Measurements from ENCODE around the gene OSBPL9. TPM values are rescaled to one million over a fixed set of nuclear protein-coding genes. Genes with fewer than 3 reads are reported as not detected.

The OSBPL9 gene
- total RNA-seq, 1 experiment from 2014 or later, result 52.6 TPM

- POLR2A ChIA-PET, result no interaction called here
- H3K4me1 ChIP-seq (ENCODE audit: control insufficient read depth in 1 of 2, insufficient read depth in 2 of 2, low read length in 2 of 2), result no peaks in the 10 kb centered on the region
- no peaks in the 10 kb centered on the region; the same call in 1 of the 2 replicates for H3K79me2 ChIP-seq (ENCODE audit: insufficient read depth, low read length)
- no TSS peak for BruUV-seq (replicated peaks)
- no peaks in the 10 kb centered on the region for H3K27me3 ChIP-seq (ENCODE audit: insufficient read depth, low read length)
- H3K4me3 ChIP-seq (replicated peaks in 1 of 2; ENCODE audit: low read depth in 1 of 2, low read length in 2 of 2), result no peak overlapping the region
- DNase-seq (ENCODE audit: low read depth, low spot score), result no peak
- CTCF ChIA-PET, result interaction anchor here (1.4 kb wide), 1 partner anchor 15 kb away, joined by 5 read pairs; no protein-coding TSS in a partner anchor
- no peak overlapping the region for H3K27ac ChIP-seq (ENCODE audit: low read depth, low read length)
- H3K4me2 ChIP-seq (ENCODE audit: low read length), result no peak overlapping the region
- H2AFZ ChIP-seq (ENCODE audit: low read depth, low read length, poor library complexity, severe bottlenecking), result no peak overlapping the region
- peaks cover 0 to 8% of the 10 kb centered on the region in 2 experiments; a peak in 2 of 4 replicates for H3K36me3 ChIP-seq (ENCODE audit: control insufficient read depth in 1 of 2, insufficient read depth in 2 of 2, low read length in 2 of 2)
- no peaks in the 10 kb centered on the region for H4K20me1 ChIP-seq (ENCODE audit: insufficient read depth)
- RAD21 ChIA-PET (ENCODE audit: low non-redundant PET in 1 of 2, low total read pairs in 2 of 2, uncharacterized antibody in 2 of 2, unreplicated experiment in 2 of 2), result no interaction called here
- TF ChIP-seq SP1 (IDR thresholded peaks at IDR 0.05; ENCODE audit: low read depth), result no peak
- H3K9me2 ChIP-seq (ENCODE audit: insufficient read depth), result no peaks in the 10 kb centered on the region
- H3K9ac ChIP-seq (ENCODE audit: low read length), result no peak overlapping the region
- ATAC-seq, result no peak
- no peaks in the 10 kb centered on the region for H3K9me3 ChIP-seq (ENCODE audit: control insufficient read depth in 1 of 2, insufficient read depth in 1 of 2, low read depth in 1 of 2, low read length in 2 of 2)
- intact Hi-C loops (cut with micrococcal nuclease), result no loop called here
Measured at GRCh38 chr1:51753969-51754368, 137.1 kb downstream of the OSBPL9 start.

GRCh38 chr1:51754666-51755065 is 137.8 kb downstream of the OSBPL9 start:
- Histone ChIP-seq H3K4me3 (replicated peaks in 1 of 2; ENCODE audit: low read depth in 1 of 2, low read length in 2 of 2) (no peak overlapping the region), H3K27ac (ENCODE audit: low read depth, low read length) (no peak overlapping the region), H3K4me1 (ENCODE audit: control insufficient read depth in 1 of 2, insufficient read depth in 2 of 2, low read length in 2 of 2) (no peaks in the 10 kb centered on the region), H3K27me3 (ENCODE audit: insufficient read depth, low read length) (no peaks in the 10 kb centered on the region), H3K36me3 (ENCODE audit: control insufficient read depth in 1 of 2, insufficient read depth in 2 of 2, low read length in 2 of 2) (peaks cover 0 to 8% of the 10 kb centered on the region in 2 experiments; a peak in 2 of 4 replicates), H3K9ac (ENCODE audit: low read length) (no peak overlapping the region), H3K9me3 (ENCODE audit: control insufficient read depth in 1 of 2, insufficient read depth in 1 of 2, low read depth in 1 of 2, low read length in 2 of 2) (no peaks in the 10 kb centered on the region), H3K4me2 (ENCODE audit: low read length) (no peak overlapping the region), H3K9me2 (ENCODE audit: insufficient read depth) (no peaks in the 10 kb centered on the region), H3K79me2 (ENCODE audit: insufficient read depth, low read length) (no peaks in the 10 kb centered on the region; the same call in 1 of the 2 replicates), H4K20me1 (ENCODE audit: insufficient read depth) (no peaks in the 10 kb centered on the region), H2AFZ (ENCODE audit: low read depth, low read length, poor library complexity, severe bottlenecking) (no peak overlapping the region)
- BruUV-seq (replicated peaks), result no TSS peak
- ATAC-seq (no peak), DNase-seq (ENCODE audit: low read depth, low spot score) (no peak)
- CTCF ChIA-PET, result no interaction called here
- intact Hi-C loops (cut with micrococcal nuclease), result no loop called here
- POLR2A ChIA-PET, result no interaction called here
- RAD21 ChIA-PET (ENCODE audit: low non-redundant PET in 1 of 2, low total read pairs in 2 of 2, uncharacterized antibody in 2 of 2, unreplicated experiment in 2 of 2), result no interaction called here
- no peak for TF ChIP-seq CBX3 (IDR thresholded peaks at IDR 0.05; ENCODE audit: low read depth)
- no peak for TF ChIP-seq REST (IDR thresholded peaks at IDR 0.05; ENCODE audit: low read depth)
- no peak for TF ChIP-seq SRF (IDR thresholded peaks at IDR 0.05; ENCODE audit: low read depth)
- TF ChIP-seq ATF3 (IDR thresholded peaks at IDR 0.05), result no peak
- TF ChIP-seq FOSL1 (IDR thresholded peaks at IDR 0.05; ENCODE audit: low read depth), result no peak
- TF ChIP-seq TCF7L2 (IDR thresholded peaks at IDR 0.05; ENCODE audit: borderline replicate concordance, extremely low read depth, insufficient read depth, insufficient read length), result no peak
- no peak for TF ChIP-seq ELF1 (IDR thresholded peaks at IDR 0.05; ENCODE audit: borderline replicate concordance, low read depth)
- TF ChIP-seq CTCF (IDR thresholded peaks at IDR 0.05 in 2 of 3, conservative IDR thresholded peaks at IDR 0.05 in 1 of 3; ENCODE audit: borderline replicate concordance in 1 of 3, insufficient read depth in 1 of 3, low read depth in 2 of 3, low read length in 2 of 3), result no peak
- TF ChIP-seq ZBTB33 (IDR thresholded peaks at IDR 0.05; ENCODE audit: extremely low read depth, insufficient replicate concordance, low read length), result no peak
- no peak for TF ChIP-seq YY1 (IDR thresholded peaks at IDR 0.05; ENCODE audit: extremely low read depth, insufficient replicate concordance, low read depth, low read length)
- TF ChIP-seq SP1 (IDR thresholded peaks at IDR 0.05; ENCODE audit: low read depth), result no peak
- TF ChIP-seq JUND (IDR thresholded peaks at IDR 0.05), result no peak
